HG02678 (cell line): ENCODE measurements around the gene ACSBG1.

Experiments used
- ATAC-seq: cut with Tn5 transposase; IDR thresholded peaks from one replicate; pipeline ENCODE4 v1.9.1; 2021; ENCODE audit warnings: mild to moderate bottlenecking, moderate library complexity; ENCODE audit not compliant: unreplicated experiment

The ACSBG1 gene

DNA sequence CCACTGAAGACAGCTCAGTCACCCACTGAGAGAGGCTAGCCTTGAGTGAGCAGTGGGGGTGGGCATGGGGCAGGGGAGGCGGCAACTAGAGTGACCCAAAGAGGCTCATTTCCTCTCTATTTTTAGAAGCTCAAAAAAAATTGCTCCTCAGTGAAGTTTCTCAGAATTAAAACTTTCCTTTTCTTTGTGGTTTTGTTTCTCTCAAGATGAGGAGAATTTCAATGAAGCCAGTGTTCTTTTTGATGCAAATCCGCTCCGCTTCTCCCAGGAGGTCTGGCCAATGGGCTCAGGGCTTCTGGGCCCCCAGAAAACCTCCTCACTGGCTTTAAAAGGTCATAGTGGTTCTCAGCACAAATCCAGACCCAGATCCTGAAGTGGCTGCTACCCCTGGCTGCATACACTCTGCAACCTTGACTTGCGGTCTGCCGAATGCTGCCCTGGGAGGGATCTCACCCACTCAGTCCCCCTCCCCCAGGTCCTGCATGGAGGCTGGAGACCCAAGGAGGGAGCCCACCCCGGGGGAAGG is at the start of gene ACSBG1:
TSS of gene ACSBG1 (minus strand) at position 51 of the 526 bp plus-strand sequence. CDS start 64 bp downstream, outside the sequence.
- no peak for ATAC-seq

- ATAC-seq = no peak
Measured at GRCh38 chr15:78282324-78282723, 48.0 kb upstream of the ACSBG1 start.

DNA sequence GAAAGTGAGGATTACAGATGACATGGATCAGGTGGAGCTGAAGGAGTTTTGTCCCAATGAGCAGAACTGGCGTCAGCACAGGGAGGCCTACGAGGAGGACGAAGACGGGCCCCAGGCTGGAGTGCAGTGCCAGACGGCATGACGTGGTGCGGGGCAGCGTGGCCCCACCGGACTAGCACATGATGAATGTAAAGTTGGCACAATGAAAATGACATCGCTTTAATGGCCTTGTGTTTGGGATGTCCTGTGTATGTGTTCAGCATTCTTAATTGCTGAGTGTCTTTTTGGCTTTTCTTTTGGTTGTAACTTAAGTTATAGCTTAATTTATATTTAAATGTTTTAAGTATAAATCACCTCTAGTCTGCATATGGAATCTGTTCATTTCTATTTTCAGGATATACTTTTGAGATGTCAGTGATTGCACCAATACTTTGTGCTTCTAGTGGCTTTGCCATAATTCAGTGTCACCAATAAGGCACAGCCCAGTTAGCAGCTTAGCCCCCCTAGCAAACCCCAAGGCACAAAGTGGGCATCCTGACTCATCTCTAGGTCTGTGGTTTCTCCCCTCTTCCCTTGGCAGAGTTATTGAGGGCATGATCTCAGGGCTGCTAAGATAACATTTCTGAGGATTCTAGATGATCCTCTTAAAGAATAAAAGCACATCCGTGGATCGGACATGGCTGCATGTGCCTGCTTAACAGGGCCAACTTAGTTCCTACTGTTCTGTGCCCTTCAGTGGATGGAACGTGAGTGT is 46.1 kb upstream of the ACSBG1 start:
- ATAC-seq = no peak

DNA sequence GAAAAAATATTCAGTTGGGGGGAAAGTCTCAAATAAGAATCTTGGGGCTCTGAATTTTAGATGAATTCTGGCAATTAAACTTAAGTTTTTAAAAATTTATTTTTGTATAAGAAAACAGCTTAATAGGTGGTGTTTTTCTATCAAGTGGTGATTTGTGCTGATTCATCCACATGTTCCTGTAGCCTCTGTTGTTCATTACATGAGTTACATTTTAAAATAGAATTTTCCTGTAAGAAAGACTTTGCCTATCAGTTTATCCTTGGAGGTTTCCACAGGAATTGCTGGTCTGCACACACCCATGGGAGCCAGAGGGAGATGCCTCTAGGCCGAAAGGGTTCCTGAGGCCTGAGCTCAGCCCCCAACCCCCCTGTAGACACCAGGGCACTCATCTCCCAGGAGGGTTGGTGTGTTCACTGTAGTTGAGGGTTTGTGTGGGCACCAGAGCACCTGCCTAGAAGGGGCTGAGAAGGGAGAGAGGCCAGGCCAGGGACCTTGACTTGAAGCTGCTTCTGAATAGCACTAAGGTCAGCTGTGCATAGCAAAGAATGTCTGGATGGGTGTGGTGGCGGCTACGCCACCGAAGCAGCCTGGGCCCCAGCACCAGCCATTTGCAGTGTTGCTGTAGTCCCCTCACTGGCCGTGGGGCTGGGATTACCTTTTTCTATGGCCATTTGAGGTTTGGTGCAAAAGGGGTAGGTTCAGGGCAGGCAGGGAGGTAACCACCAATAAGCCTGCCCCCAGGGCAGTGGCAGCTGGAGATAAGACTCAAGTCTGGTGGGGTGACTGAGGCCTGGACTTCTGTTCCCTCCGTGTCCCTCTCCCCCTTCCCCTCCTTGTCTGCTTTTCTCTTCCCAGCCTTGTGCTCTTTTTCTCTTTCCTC is 41.9 kb upstream of the ACSBG1 start:
- no peak for ATAC-seq

GRCh38 chr15:78274994-78275393 is 40.6 kb upstream of the ACSBG1 start:
- no peak for ATAC-seq

DNA sequence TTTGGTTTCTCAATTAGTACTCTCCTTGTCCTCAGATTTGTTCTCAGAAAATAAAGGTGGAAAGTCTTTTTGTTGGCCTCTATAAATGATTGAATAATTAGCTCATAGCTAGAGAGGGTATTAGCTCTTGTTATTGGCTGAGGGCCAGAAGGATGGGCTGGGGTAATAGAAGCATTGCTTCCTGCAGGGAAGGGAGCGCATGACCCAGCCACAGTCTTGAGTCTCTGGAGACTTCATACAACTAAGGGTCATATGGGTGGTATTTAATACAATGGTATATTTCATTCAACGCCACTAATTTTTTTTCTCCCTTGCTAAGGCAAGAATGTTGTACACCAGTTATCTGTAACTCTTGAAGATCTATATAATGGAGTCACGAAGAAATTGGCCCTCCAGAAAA is 38.4 kb upstream of the ACSBG1 start:
- ATAC-seq = no peak

DNA sequence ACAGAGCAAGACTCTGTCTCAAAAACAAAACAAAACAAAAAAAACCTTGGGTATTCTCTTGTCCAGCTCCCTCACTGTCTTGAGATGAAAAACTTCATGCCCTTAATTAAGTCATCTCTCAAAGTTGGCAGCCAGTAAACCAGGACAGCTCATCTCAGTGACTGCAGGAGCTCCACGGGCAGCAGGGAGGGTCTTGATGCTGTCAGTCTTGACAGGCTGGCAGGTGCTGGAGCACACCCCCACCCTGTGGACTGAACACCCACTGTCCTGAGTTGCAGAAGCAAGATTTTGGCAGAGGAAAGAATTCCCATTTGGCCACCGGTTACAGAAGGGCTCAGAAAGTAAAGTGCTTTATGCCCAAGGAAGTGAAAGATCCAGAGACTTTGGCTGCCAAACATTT is 38.0 kb upstream of the ACSBG1 start:
- ATAC-seq = no peak

DNA sequence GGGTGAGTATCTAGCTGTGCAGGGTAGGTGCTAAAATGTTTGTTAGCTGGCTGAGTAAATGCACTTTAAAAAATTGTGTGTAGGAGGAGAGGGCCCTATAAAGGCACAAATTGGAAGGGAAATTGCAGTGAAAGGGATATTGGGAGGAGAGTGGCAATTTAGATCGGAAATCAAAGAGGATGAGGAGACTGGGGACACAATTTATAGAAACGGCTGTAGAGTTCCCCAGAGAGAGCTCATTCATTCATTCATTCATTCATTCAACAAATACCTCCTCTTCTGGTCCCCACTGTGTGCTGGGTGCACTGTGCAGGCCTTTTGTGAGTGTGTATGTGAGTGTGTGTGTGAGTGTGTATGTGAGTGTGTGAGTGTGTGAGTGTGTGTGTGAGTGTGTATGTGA is 32.4 kb upstream of the ACSBG1 start:
- no peak for ATAC-seq

DNA sequence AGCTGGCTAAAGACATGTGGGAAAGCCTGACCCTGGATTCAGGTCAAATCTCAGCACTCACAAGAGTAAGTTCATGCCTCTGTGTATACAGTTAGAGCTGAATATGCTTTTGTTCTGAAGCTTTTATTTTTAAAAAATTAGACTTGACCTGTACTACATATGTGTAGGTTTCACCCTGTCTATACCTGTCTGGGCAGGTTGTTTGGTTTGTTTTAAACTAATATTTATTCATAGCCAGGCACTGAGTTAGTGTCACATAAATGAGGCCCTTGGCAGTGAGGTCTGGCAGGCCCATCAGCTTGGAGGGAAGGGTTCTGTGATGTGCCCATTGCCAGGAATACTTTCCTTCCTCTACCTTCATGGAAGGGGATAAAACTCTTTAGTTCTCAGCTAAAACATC is 31.9 kb upstream of the ACSBG1 start:
- no peak for ATAC-seq

DNA sequence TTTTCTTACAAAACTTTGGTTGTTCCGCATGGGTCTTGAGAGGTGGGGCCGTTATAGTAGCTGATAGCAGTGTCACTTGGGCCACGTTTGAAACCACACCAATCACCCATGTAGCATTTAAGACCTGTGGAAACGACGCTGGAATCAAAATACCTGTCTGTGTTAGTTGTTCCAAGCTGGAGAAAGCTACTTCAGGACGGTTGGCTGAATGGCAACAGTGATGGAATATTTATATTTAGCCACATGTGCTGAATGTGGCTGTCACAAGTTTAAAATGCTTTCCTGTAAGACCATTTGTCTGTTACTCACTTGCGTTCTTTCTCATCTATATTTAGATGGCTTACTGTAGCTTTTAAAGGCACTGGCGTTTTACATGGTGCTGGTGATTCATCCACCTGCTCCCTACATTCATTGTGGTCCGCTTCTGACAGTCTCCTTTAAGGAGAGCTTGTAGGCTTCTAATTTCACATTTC is 31.4 kb upstream of the ACSBG1 start:
- ATAC-seq = no peak

GRCh38 chr15:78265137-78265460 is 30.7 kb upstream of the ACSBG1 start:
- no peak for ATAC-seq

DNA sequence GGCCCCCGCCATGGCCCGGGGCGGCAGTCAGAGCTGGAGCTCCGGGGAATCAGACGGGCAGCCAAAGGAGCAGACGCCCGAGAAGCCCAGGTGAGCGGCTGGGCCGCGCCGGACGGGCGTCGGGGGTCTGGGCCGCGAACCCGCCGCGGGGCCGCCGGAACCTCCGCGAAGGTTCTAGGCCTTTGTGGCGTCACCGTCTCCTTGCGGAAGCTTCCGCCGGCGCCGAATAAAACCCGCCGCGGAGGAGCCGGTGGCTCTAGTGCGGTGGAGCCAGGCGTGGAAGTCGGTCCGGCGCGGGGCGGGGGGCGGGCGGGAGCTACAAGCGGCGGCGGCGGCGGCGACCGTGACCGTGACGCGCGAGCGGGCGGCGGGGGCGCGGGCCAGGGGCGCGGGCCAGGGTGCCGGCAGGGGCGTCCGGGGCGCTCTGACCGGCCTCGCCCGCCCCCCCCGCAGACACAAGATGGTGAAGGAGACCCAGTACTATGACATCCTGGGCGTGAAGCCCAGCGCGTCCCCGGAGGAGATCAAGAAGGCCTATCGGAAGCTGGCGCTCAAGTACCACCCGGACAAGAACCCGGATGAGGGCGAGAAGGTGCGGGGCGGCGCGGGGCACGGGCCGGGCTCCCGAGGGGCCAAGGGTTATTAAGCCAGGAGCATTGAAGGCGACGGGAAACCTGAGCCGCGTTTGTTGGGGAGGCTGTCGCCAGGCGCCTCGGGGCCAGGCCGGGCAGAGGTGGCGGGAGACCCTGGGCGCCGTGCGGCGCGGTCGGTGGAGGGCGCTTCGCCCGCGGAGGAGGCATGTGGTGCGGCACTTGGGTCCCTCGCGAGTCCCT is 30.2 kb upstream of the ACSBG1 start, which contains the start of gene DNAJA4:
TSS of gene DNAJA4 (plus strand) at position 259 of the 833 bp plus-strand sequence. CDS start at position 461, 202 bp downstream.
- ATAC-seq = no peak

DNA sequence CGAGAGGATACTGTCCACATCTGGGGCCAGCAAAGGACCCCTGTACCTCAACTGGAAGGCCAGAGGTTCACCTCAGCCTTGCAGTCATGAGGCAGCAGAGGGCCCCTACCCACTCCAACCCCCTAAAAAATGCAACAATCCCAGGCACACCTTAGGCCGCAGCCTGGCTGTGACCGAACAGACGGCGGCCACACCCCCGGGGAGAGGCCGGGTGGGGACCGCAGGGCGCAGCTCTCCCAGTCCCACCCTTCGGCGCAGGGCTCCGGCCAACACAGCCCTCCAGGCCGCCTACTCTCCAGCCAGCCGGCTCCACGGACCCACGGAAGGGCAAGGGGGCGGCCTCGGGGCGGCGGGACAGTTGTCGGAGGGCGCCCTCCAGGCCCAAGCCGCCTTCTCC is 29.5 kb upstream of the ACSBG1 start:
- ATAC-seq = no peak

DNA sequence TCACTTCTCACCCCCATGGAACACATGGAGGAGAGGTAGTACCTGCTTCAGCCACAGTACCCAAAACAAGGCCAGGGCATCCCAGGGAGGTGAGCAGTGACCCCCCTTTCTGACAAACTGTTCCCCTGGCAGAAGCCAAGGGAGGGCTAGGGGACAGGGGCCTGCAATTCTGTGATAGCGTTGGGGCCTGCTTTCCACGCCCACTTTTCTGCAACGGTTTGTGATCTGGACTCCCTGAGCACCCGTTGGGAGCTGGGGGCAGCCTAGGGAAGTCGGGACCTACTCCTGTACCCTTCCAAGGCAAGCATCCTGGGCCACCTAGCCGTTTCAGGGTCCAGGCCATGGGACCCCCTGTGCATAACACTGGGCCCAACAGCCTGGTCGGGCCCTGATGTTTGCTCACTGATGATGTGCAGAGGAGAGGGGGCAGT is 29.0 kb upstream of the ACSBG1 start:
- ATAC-seq = no peak

GRCh38 chr15:78261062-78261461 is 26.7 kb upstream of the ACSBG1 start:
- no peak for ATAC-seq

GRCh38 chr15:78260489-78260888 is 26.1 kb upstream of the ACSBG1 start:
- no peak for ATAC-seq

GRCh38 chr15:78259232-78259631 is 24.9 kb upstream of the ACSBG1 start:
- ATAC-seq = no peak

GRCh38 chr15:78257681-78258080 is 23.3 kb upstream of the ACSBG1 start:
- ATAC-seq = no peak

DNA sequence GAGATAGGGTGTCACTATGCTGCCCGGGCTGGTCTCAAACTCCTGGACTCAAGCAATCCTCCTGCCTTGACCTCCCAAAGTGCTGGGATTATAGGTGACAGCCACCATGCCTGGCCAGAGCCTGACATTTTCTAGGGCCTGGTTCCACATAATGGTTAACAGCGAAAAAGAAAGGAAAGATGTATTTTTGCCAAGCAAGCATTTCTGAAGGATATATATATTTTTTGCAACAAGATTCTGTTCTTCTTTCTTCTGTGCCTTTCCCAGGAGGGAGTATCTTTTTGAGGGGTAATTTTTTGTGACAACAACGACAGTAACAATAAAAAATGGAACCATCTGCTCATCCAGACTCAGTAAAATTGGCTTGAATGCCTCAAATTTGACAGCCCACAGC is 21.7 kb upstream of the ACSBG1 start:
- ATAC-seq = no peak

- no peak for ATAC-seq
Measured at GRCh38 chr15:78255421-78256043, 21.2 kb upstream of the ACSBG1 start.
